ENCODE results near the gene SESN2.
"Not testable (repeated sequence)": the region's sequence is repeated elsewhere in the genome, so short reads cannot be mapped to it uniquely, and the experiment has no call there.

SESN2 gene

DNA sequence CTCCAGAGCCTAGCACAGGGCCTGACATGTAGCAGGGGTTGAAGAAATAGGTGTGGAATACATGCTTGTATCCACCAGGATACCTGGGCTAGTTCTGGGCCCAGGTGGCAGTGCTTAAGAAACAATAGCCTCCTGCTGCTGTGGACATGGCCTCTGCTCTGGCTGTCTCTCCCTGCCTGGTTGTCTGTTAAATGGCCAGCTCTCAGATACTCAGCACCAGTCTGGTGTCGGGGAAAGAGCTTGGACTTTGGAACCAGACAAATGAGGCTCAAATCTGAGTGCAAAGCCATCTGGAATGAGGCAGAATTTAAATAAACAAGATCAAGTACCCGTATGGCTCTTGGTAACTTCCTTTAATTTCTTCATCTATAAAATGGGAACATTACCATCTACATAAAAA lies 31.5 kb downstream of the SESN2 start:
- DNase-seq: no peak

DNA sequence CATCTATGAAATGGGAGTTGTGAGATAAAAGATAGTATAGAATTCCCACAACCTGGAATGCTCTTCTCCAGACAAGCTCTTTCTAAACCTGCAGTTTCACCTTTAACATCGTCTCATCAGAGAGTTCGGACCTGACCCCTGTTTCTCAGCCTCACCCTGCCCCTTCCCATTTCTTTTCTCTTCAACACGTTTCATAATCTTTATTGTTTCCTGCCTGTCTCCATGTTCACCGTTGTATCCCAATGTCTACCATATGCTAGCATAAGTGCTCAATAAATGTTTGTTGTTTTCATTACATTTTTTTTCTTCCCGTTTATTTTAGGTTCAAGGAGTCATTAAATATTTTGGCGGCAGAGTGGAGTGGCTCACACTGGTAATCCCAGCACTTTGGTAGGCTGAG lies 32.4 kb downstream of the SESN2 start:
- DNase-seq: no peak

DNA sequence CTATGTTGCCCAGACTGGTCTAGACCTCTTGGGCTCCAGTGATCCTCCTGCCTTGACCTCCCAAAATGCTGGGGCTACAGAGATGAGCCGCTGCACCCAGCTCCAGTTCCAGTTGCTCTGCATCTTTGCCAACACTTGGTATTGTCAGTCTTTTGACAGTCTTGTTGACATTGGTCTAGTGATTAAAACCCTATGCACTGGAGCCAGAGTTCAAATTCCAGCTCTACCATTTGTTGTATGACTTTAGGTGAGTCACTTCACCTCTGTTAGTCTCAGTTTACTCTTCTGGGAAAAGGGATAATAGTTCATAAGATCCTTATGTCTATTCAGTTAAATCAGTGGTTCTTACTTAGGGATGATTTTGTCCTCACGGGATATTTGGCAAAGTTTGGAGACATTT lies 36.6 kb downstream of the SESN2 start:
- no peak for DNase-seq

DNA sequence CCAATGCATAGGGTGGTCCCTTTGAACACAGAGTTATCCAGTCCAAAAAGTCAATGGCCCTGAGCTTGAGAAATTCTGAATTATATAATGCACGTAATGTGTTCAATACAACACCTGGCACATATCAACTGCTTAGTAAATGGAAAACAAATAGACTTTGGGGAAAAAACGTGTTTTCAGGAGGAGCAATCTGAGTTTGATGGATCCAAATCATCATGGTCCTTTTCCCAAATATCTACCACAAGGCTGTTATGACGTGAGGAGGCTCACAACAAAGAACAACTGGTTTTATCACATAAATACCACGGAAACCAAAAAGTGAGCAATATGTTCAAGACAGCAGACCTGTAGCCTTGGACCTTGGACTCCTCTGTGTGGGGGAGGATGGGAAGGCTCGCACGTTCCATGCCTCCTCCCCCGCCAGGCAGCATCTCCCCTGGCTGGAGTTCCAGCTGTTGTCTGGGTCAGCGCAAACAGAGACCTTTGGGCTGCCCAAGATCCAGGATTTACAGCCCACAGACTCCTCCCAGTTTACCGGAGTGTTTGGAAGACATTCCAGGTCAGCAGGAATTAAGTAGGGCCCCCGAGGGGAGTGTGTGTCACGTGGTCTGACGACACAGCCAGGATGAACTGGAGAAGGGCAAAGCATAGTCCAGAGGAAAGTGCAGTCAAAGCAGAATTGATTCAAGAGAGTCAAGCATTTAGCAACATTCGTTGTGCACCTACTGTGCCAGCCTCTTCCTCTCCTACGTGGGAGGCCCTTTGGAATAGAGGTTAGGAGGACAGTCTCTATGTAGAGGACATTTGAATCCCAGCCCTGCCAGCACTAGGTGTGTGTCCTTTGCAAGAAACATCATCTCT lies 37.3 kb downstream of the SESN2 start:
- DNase-seq: no peak

DNA sequence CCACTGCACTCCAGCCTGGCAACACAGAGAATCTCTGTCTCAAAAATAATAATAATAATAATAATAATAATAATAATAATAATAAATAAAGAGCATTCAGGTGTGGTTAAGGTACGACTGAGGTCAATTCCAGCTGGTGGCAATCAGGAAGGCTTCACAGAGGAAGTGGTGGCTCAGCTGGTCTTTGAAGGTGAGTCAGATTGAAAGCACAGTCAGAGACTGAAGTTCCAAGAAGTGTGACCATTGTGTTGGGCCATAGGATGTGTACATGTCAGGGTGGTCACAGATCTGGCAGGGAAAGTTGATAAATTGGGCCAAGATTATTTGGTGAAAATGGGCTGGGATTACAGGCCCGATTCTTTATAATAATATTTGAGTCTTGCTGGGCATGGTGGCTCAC lies 38.5 kb downstream of the SESN2 start:
- DNase-seq: no peak

DNA sequence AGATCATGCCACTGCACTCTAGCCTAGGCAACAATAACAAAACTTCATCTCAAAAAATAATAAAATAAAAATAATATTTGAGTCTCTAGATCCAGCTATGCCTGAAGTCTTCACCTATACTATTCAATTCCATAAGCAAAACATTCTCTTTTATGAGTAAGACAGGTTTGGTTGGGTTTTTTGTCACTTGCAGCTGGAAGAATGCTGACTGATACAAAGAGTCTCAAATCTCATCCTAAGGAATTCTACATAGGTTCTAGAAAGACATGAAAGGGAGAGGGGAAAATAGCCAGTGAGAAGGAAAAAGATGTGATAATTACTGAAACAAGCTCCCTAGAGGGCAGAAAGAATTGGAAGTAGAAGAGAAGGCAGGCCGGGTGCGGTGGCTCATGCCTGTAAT lies 39.1 kb downstream of the SESN2 start:
- no peak for DNase-seq

DNA sequence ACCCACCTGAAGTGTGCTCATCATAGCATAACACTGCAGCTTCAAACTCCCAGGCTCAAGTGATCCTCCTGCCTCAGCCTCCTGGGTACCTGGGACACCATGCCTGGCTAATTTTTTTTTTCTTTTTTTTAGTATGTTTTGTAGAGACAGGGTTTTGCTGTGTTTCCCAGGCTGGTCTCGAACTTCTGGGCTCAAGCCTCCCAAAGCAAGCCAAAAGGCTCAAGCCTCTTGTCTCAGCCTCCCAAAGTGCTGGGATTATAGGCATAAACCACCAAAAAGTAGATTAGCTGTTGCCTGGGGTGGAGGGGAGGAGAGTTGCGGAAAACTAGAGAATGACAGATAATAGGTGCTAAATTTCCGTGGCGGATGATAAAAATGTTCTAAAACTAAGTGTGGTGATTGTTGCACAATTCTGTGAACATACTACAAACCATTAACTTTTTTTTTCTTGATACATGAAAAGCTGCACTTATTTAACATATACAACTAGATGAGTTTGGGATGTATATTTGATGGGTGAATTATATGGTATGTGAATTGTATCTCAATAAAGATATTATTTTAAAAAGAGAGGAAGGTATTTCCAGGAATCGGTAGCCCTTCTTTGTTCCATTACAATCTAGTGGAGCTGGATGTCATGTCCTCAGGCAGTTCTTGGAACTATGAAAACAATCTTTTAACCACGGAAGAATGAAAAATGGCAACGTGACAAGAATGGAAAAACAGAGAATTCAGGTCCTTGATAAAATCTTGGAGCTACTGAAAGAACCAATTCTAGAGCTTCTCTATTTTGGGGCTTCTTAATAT lies 42.3 kb downstream of the SESN2 start:
- DNase-seq: no peak

DNA sequence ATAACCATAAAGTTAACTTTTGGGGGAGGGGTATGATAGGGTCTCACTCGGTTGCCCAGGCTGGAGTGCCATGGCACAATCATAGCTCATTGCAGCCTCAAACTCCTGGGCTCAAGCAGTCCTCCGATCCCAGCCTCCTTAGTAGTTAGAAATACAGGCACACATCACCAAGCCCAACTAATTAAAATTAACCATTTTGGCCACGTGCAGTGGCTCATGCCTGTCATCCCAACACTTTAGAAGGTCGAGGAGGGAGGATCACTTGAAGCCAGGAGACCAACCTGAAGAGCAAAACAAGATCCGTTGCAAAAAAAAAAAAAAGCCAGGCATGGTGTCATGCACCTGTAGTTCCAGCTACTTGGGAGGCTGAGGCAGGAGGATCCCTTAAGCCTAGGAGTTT lies 42.9 kb downstream of the SESN2 start:
- DNase-seq: no peak

DNA sequence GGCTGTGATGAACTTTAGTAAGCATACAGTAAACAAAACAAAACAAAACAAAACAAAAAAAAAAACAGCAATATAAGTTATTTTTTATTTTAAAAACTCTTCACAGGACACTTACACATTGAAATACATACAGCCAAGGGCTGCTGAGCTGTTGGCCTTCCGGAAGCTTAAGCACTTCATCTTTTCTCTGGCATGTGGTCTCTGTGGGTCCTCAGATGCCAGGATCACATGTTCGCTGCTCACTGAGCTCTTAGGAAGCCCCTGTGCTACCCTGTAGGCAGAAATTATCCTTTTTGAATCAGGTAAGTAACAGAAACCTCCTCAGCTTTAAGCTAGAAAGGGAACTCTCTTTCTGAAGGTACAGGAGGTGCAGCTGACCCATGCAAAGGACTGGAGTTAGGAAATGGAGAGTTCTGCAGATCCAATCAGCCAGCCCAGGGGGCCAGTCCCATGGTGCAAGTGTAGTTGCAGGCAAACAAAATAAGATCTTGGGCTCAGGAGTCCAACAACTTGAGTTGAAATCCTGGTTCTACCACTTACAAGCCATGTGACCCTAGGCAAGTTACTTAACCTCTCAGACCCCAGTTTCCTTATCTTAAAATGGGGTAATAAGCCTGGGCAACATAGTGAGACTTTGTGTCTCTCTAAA lies 47.1 kb downstream of the SESN2 start:
- DNase-seq: no peak

DNA sequence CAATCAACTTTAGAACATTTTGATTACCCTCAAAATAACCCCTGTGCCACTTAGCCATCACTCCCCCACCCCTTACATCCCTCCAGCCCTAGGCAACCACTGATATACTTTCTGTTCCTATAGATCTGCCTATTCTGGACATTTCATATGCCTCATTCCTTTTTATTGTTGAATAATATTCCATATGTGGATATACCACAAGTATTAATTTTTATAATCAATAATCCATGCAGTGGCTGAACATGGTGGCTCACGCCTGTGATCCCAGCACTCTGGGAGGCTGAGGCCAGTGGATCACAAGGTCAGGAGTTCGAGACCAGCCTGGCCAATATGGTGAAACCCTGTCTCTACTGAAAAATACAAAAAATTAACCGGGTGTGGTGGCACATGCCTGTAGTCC lies 49.4 kb downstream of the SESN2 start:
- DNase-seq: no peak

DNA sequence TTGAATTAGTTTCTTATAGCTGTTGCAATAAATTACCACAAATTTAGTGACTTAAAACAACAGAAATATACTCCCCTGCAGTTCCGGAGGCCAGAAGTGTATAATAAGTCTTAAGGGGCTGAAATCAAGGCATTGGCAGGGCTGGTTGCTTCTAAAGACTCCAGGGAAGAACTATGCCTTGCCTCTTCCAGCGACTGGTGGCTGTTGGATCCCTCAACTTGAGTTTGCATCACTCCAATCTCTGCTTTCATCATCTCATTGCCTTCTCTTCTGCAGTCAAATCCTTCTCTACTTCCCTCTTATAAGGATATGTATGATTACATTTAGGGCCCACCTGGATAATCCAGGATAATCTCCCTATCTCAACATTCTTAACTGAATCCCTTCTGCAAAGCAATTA lies 50.4 kb downstream of the SESN2 start:
- DNase-seq: no peak

DNA sequence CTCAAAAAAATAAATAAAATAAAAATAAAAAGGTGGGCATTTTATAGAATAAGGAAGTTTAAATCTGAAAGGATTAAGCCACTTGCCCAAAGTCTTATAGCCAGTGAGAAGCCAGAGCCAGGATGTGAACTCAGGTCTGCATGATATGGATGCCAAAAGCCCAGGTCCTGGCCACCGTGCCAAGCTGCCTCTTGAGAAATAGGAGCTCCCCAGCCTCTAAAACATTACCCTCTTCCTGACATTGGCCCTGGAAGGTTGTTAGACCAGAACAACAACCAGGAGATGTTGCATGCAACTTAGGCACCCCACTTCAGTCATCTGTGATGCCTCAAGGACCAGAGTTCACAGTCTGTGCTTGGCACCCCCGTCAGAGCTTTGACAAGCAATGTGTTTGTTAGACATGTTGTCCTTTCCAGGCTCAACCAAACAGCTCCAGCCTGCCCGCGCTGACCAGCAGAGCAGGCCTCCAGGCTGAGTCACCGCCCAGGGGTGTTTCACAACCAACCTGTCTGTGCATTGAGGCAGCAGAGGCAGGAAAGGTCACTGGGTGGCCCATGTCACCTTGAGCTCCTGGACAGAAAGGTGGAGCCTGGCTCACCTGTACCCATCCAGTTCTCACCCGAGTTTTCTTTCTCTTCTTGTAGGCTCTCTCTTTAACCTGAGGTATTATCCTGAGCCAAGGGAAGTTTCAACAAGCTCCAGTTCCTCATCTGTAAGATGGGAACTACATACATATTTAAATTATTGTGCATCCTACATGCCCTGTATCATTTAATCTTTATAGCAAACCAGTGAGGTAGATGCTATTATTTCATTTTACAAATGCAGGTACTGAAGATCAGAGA lies 54.6 kb downstream of the SESN2 start:
- DNase-seq: no peak

DNA sequence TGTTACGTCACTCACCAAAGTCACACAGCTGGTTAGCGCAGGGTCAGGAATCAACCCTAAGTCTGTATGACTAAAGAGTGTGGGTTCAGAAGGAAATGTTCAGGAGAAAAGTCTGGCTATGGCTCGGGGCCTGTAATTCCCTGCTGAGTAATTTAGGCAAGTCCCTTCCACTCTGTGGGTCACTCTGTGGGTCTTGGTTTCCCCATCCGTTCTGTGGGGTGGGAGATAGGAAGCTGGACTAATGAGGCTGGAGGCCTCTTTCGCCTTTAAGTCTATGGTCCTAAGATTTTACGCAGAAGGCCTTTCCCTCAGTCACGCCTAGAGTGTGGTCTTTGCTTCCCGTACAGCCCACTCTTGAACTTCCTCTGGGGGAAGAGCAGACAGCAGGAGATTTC lies 55.2 kb downstream of the SESN2 start:
- DNase-seq: no peak

DNA sequence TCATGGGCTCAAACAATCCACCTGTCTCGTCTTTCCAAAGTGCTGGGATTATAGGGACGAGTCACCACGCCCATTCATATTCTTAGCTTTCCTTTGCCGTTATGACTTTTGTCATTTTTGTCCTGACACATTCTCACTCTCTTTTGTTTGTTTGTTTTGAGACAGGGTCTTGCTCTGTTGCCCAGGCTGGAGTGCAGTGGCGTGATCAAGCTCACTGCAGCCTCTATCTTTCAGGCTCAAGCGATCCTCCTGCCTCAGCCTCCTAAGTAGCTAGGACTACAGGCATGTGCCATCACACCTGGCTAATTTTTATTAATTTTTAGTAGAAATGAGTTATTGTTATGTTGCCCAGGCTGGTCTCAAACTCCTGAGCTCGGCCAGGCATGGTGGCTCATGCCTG lies 57.7 kb downstream of the SESN2 start:
- DNase-seq: no peak

DNA sequence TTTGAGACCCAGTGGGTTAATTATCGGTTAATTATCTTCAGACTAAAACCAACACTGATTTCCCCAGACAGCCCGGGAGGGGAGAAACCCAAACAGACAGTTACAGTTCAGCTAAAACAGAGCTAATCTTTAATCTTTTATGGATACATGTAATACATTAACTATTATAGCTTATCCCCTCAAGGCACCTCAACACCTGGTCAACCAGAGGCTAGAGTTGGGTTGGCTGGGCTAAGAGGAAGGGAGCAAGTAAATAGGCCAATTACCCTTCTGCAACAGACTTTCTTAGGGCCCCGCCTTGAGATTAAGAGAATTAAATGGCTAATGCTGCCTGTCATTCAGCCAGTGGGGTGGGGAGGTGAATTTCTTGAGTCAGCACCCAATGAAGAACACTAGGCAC lies 62.9 kb downstream of the SESN2 start:
- DNase-seq: peak in 1 of 2 experiments; percentile 3

DNA sequence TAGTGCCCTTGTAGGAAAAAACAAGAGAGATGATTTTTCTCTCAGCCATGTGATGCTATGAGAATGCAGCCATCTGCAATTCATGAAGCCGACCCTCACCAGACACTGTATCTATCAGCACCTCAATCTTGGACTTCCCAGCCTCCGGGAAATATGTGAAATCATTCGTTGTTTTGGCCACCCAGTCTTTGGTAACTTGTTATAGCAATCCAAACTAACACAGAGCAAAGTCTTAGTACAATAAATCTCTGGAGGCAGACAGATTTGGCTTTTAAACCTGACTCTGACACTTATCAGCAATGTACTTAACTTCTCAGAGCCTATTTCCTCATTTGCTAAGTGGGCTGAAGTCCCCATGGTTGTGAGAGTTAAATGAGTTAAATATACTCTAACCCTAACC lies 64.4 kb downstream of the SESN2 start:
- DNase-seq: no peak

DNA sequence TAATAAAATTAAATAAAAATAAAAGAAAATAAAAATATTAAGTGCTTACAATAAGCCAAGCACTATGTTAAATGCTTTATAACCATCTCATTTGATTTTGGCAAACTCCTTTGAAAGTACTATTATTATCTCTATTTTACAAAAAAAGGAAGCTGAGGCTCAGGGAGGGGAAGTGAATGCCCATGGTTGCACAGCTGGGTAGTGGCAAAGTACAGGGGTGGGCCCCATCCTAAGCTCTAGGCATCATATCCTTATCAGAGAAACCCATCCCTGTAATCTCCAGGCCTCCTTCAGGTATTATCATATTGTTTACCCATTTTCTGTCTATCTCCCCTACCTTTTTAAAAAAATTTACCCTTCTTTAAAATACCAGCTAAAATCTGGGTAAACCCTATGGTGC lies 67.2 kb downstream of the SESN2 start:
- no peak for DNase-seq

DNA sequence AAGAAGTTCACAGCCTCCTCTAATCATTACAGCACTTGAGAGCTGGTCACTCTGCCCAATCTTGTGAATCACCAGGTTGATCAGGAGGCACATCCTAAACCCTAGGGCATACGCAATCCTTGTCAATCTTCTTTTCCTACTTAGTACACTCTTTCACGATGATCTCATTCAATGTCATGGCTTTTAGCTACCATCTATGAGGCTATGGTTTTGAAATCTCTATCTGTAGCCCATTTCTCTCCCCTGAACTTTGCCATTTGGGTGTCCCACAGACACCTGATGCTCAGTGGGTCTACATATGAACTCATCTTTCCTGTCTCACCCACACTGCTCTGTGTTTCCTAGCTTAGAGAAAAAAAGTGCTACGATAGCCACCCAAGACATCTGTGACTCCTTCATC lies 67.7 kb downstream of the SESN2 start:
- DNase-seq: no peak

DNA sequence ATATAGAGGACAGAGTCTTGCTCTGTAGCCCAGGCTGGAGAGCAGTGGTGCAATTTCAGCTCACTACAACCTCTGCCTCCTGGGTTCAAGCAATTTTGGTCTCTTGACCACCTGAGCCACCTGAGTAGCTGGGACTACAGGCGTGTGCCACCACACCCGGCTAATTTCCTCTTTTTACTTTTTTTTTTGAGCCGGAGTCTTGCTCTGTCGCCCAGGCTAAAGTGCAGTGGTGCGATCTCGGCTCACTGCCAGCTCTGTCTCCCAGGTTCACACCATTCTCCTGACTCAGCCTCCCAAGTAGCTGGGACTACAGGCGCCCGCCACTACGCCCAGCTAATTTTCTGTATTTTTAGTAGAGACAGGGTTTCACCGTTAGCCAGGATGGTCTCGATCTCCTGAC lies 68.1 kb downstream of the SESN2 start:
- not testable (repeated sequence) for DNase-seq

DNA sequence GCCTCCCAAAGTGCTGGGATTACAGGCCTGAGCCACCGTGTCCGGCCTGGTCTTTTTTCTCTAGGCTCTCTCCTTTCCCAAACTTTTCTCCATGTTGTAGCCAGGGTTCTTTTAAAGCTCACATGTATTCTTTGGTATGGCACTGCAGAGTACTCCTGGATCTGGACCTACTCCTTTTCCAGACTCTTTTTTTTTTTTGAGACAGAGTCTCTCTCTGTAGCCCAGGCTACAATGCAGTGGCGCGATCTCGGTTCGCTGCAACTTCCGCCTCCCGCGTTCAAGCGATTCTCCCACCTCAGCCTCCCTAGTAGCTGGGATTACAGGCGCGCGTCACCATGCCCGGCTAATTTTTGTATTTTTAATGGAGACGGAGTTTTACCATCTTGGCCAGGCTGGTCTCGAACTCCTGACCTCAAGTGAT lies 68.9 kb downstream of the SESN2 start:
- DNase-seq: no peak

DNA sequence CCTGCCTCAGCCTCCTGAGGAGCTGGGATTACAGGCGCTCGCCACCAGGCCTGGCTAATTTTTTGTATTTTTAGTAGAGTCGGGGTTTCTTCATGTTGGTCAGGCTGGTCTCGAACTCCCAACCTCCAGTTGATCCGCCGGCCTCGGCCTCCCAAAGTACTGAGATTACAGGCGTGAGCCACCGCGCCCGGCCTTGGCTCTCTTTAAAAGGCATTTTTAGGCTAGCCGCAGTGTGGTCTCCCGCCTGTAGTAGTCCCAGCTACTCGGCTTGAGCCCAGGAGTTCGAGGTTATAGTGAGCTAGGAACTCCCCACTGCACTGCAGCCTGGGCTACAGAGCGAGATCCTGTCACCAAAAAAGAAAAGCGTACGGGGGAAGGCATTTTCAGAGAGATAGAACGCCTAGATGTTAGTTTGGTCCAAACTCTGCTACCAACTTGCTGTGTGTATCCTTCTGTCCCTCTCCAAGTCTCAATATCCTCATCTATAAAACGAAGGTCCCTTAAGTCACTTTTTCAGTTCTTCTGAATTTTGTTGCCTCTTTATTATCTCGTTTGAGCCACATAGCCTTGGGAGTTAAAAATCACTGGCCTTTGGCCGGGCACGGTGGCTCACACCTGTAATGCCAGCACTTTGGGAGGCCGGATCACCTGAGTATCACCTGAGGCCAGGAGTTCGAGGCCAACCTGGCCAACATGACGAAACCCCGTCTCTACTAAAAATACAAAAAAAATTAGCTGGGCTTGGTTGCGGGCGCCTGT lies 70.3 kb downstream of the SESN2 start:
- peak; percentile 16 for DNase-seq

Measured in NCI-H2081 (cell line).